HK-2 (cell line): ENCODE results near the gene RANBP17.
"Not testable (repeated sequence)": the region's sequence is repeated elsewhere in the genome, so short reads cannot be mapped to it uniquely, and the experiment has no call there.

Source experiments
- DNase-seq: peaks from one replicate; pipeline ENCODE4 v3.0.0-alpha.2; 2018; ENCODE audit not compliant: unreplicated experiment

RANBP17 gene

GRCh38 chr5:170941788-170942187 lies 80.0 kb downstream of the RANBP17 start:
- no peak for DNase-seq

- no peak for DNase-seq
Observed at GRCh38 chr5:170945275-170945674, 83.5 kb downstream of the RANBP17 start.

- DNase-seq = no peak
Observed at GRCh38 chr5:170960567-170960966, 98.7 kb downstream of the RANBP17 start.

GRCh38 chr5:170963521-170963920 lies 101.7 kb downstream of the RANBP17 start:
- DNase-seq = no peak

- no peak for DNase-seq
Observed at GRCh38 chr5:170974461-170974860, 112.6 kb downstream of the RANBP17 start.

GRCh38 chr5:170980261-170980660 lies 118.4 kb downstream of the RANBP17 start:
- not testable (repeated sequence) for DNase-seq

GRCh38 chr5:170985486-170985885 lies 123.7 kb downstream of the RANBP17 start:
- no peak for DNase-seq

GRCh38 chr5:170986598-170986997 lies 124.8 kb downstream of the RANBP17 start:
- no peak for DNase-seq

GRCh38 chr5:170993476-170993875 lies 131.7 kb downstream of the RANBP17 start:
- DNase-seq = no peak

- no peak for DNase-seq
Observed at GRCh38 chr5:171010086-171010485, 148.3 kb downstream of the RANBP17 start.

- DNase-seq = no peak
Observed at GRCh38 chr5:171010816-171011215, 149.0 kb downstream of the RANBP17 start.

- DNase-seq = no peak
Observed at GRCh38 chr5:171023508-171023907, 161.7 kb downstream of the RANBP17 start.

GRCh38 chr5:171024084-171024483 lies 162.3 kb downstream of the RANBP17 start:
- no peak for DNase-seq

GRCh38 chr5:171029401-171029800 lies 167.6 kb downstream of the RANBP17 start:
- no peak for DNase-seq

GRCh38 chr5:171031977-171032376 lies 170.2 kb downstream of the RANBP17 start:
- no peak for DNase-seq

GRCh38 chr5:171032435-171032973 lies 170.7 kb downstream of the RANBP17 start:
- no peak for DNase-seq

GRCh38 chr5:171041893-171042292 lies 180.1 kb downstream of the RANBP17 start:
- not testable (repeated sequence) for DNase-seq

- no peak for DNase-seq
Observed at GRCh38 chr5:171050916-171051315, 189.1 kb downstream of the RANBP17 start.

GRCh38 chr5:171055875-171056454 lies 194.1 kb downstream of the RANBP17 start:
- no peak for DNase-seq

GRCh38 chr5:171067540-171068130 lies 205.8 kb downstream of the RANBP17 start:
- no peak for DNase-seq

GRCh38 chr5:171074747-171075146 lies 212.9 kb downstream of the RANBP17 start:
- DNase-seq = no peak

- no peak for DNase-seq
Observed at GRCh38 chr5:171080186-171080938, 218.5 kb downstream of the RANBP17 start.

- DNase-seq = no peak
Observed at GRCh38 chr5:171081319-171081718, 219.5 kb downstream of the RANBP17 start.
